NT2/D1 (cell line): ENCODE data around the gene IZUMO1R.
"Not testable (repeated sequence)": the region's sequence is repeated elsewhere in the genome, so short reads cannot be mapped to it uniquely, and the experiment has no call there.

ENCODE experiments used
- SUZ12 ChIP-seq: IDR thresholded peaks from 2 replicates; pipeline ENCODE4 v1.6.1; 2011; ENCODE audit not compliant: insufficient read length, insufficient read depth; ENCODE audit errors: extremely low read depth
- YY1 ChIP-seq: IDR thresholded peaks from 2 replicates; pipeline ENCODE4 v1.6.1; 2011; ENCODE audit not compliant: insufficient read length, insufficient read depth
- ZNF274 ChIP-seq: IDR thresholded peaks from 2 replicates; pipeline ENCODE4 v1.6.1; 2011; ENCODE audit warnings: mild to moderate bottlenecking, low read depth, low read length

- not testable (repeated sequence) for TF ChIP-seq ZNF274, SUZ12, YY1
These were observed 46.6 kb downstream of the IZUMO1R start for GRCh38 chr11:94350850-94351563.
